Neural progenitor cell (in vitro differentiated cells): ENCODE measurements around the gene SMIM36.

Source experiments
- EZH2phosphoT487 ChIP-seq: fragments of 200-600 bp; sonication (generic); IDR thresholded peaks from 2 replicates; pipeline ENCODE4 v1.6.1; 2017; ENCODE audit warnings: antibody characterized with exemption
- TF ChIP-seq, protein P1 (sequence below): fragments of 200-600 bp; sonication (generic); IDR thresholded peaks from 2 replicates; pipeline ENCODE4 v1.5.1; 2017; ENCODE audit warnings: antibody characterized with exemption, mild to moderate bottlenecking

DNA sequence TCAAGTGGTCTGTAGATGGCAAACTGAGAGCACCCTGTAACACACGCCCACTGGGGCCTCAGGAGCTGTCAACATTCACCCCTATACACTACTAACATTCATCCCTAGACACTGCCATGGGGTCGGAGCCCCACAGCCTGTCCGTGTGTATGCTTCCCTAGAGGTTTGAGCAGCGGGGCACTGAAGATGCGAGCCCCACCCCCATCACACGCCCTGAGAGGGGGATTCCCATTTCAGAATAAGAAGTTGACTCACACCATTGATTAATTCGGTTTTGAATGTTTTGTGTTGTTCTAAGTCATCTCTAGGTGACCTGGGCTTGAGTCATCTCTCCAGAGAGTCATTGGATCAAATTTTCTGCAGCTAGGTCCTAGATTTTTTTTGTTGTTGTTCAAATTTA is 52.3 kb downstream of the SMIM36 start:
- no peak for TF ChIP-seq EZH2phosphoT487
- TF ChIP-seq, protein P1, sequence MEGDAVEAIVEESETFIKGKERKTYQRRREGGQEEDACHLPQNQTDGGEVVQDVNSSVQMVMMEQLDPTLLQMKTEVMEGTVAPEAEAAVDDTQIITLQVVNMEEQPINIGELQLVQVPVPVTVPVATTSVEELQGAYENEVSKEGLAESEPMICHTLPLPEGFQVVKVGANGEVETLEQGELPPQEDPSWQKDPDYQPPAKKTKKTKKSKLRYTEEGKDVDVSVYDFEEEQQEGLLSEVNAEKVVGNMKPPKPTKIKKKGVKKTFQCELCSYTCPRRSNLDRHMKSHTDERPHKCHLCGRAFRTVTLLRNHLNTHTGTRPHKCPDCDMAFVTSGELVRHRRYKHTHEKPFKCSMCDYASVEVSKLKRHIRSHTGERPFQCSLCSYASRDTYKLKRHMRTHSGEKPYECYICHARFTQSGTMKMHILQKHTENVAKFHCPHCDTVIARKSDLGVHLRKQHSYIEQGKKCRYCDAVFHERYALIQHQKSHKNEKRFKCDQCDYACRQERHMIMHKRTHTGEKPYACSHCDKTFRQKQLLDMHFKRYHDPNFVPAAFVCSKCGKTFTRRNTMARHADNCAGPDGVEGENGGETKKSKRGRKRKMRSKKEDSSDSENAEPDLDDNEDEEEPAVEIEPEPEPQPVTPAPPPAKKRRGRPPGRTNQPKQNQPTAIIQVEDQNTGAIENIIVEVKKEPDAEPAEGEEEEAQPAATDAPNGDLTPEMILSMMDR, result no peak
